ENCODE data around the gene CCDC88C.
A peak's percentile ranks its signal among the peaks of the same experiment; 100 is the strongest.

CCDC88C gene

GRCh38 chr14:91360490-91361232, 57.0 kb downstream of the CCDC88C start:
- H3K4me2 ChIP-seq (ENCODE audit: low read length): peak overlapping the region; percentile 73
- H3K9ac ChIP-seq (ENCODE audit: low read length): peak overlapping the region; percentile 21; the same call in 1 of the 2 replicates
- no peaks in the 10 kb centered on the region for H3K9me3 ChIP-seq (ENCODE audit: insufficient read depth, low read length)
- TF ChIP-seq, protein P1, sequence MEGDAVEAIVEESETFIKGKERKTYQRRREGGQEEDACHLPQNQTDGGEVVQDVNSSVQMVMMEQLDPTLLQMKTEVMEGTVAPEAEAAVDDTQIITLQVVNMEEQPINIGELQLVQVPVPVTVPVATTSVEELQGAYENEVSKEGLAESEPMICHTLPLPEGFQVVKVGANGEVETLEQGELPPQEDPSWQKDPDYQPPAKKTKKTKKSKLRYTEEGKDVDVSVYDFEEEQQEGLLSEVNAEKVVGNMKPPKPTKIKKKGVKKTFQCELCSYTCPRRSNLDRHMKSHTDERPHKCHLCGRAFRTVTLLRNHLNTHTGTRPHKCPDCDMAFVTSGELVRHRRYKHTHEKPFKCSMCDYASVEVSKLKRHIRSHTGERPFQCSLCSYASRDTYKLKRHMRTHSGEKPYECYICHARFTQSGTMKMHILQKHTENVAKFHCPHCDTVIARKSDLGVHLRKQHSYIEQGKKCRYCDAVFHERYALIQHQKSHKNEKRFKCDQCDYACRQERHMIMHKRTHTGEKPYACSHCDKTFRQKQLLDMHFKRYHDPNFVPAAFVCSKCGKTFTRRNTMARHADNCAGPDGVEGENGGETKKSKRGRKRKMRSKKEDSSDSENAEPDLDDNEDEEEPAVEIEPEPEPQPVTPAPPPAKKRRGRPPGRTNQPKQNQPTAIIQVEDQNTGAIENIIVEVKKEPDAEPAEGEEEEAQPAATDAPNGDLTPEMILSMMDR (IDR thresholded peaks at IDR 0.05; ENCODE audit: low read depth, low read length): no peak
- no peak for TF ChIP-seq EZH2phosphoT487 (IDR thresholded peaks at IDR 0.05; ENCODE audit: low read depth)
- peaks cover 79% of the 10 kb centered on the region for H3K4me1 ChIP-seq (ENCODE audit: low read length)
- peaks cover 57% of the 10 kb centered on the region for H4K20me1 ChIP-seq (ENCODE audit: insufficient read depth, low read length)
- peaks cover 26% of the 10 kb centered on the region for H3K36me3 ChIP-seq (replicated peaks; ENCODE audit: low read depth, low read length)
- H3K27me3 ChIP-seq (ENCODE audit: low read depth, low read length): no peaks in the 10 kb centered on the region
- no peak overlapping the region for H3K27ac ChIP-seq (ENCODE audit: low read length)
- 0 out of 2 replicates have a peak overlapping the region, but pooled peaks have one; percentile 35 for H3K4me3 ChIP-seq (ENCODE audit: low read length)
- H2AFZ ChIP-seq (ENCODE audit: low read depth, low read length): no peak overlapping the region
- peaks cover 66% of the 10 kb centered on the region for H3K79me2 ChIP-seq (ENCODE audit: low read length)

GRCh38 chr14:91358654-91359220, 58.9 kb downstream of the CCDC88C start:
- Histone ChIP-seq H3K9ac (ENCODE audit: low read length) (no peak overlapping the region), H3K27me3 (ENCODE audit: low read depth, low read length) (no peaks in the 10 kb centered on the region; the same call in 1 of the 2 replicates), H3K4me2 (ENCODE audit: low read length) (no peak overlapping the region), H3K4me3 (ENCODE audit: low read length) (no peak overlapping the region), H3K27ac (ENCODE audit: low read length) (no peak overlapping the region), H4K20me1 (ENCODE audit: insufficient read depth, low read length) (peaks cover 69% of the 10 kb centered on the region), H3K36me3 (replicated peaks; ENCODE audit: low read depth, low read length) (peaks cover 35% of the 10 kb centered on the region), H3K4me1 (ENCODE audit: low read length) (peaks cover 81% of the 10 kb centered on the region), H2AFZ (ENCODE audit: low read depth, low read length) (no peak overlapping the region), H3K79me2 (ENCODE audit: low read length) (peaks cover 68% of the 10 kb centered on the region), H3K9me3 (ENCODE audit: insufficient read depth, low read length) (no peaks in the 10 kb centered on the region)
- TF ChIP-seq, protein P1 (IDR thresholded peaks at IDR 0.05; ENCODE audit: low read depth, low read length): no peak
- no peak for TF ChIP-seq EZH2phosphoT487 (IDR thresholded peaks at IDR 0.05; ENCODE audit: low read depth)

DNA sequence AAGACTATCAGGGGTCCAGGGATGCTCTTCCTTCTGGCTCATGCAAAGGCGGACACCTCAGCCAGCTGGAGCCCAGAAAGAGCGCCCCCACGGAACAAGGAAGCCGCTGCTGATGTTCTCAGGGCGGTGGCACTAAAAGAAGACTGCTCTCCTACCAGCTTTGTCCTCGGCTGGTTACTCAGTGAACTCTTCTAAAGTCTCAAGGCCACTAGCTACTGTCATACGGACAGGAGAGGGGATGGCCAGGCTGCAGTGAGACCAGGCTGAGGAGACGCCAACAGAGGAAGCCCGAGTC, 59.6 kb downstream of the CCDC88C start:
- H3K9ac ChIP-seq (ENCODE audit: low read length): no peak overlapping the region
- no peak overlapping the region for H3K4me3 ChIP-seq (ENCODE audit: low read length)
- H3K4me1 ChIP-seq (ENCODE audit: low read length): peaks cover 81% of the 10 kb centered on the region
- no peak overlapping the region for H2AFZ ChIP-seq (ENCODE audit: low read depth, low read length)
- no peak overlapping the region for H3K27ac ChIP-seq (ENCODE audit: low read length)
- no peaks in the 10 kb centered on the region; the same call in 1 of the 2 replicates for H3K27me3 ChIP-seq (ENCODE audit: low read depth, low read length)
- TF ChIP-seq, protein P1 (IDR thresholded peaks at IDR 0.05; ENCODE audit: low read depth, low read length): peak; percentile 27
- no peak for TF ChIP-seq EZH2phosphoT487 (IDR thresholded peaks at IDR 0.05; ENCODE audit: low read depth)
- peaks cover 41% of the 10 kb centered on the region for H3K36me3 ChIP-seq (replicated peaks; ENCODE audit: low read depth, low read length)
- no peaks in the 10 kb centered on the region for H3K9me3 ChIP-seq (ENCODE audit: insufficient read depth, low read length)
- H3K79me2 ChIP-seq (ENCODE audit: low read length): peaks cover 69% of the 10 kb centered on the region
- 0 out of 2 replicates have a peak overlapping the region, but pooled peaks have one; percentile 1 for H3K4me2 ChIP-seq (ENCODE audit: low read length)
- H4K20me1 ChIP-seq (ENCODE audit: insufficient read depth, low read length): peaks cover 77% of the 10 kb centered on the region

- Histone ChIP-seq H3K9me3 (ENCODE audit: insufficient read depth, low read length) (no peaks in the 10 kb centered on the region), H2AFZ (ENCODE audit: low read depth, low read length) (no peak overlapping the region), H4K20me1 (ENCODE audit: insufficient read depth, low read length) (peaks cover 81% of the 10 kb centered on the region), H3K9ac (ENCODE audit: low read length) (no peak overlapping the region), H3K36me3 (replicated peaks; ENCODE audit: low read depth, low read length) (peaks cover 45% of the 10 kb centered on the region), H3K4me1 (ENCODE audit: low read length) (peaks cover 81% of the 10 kb centered on the region), H3K27me3 (ENCODE audit: low read depth, low read length) (no peaks in the 10 kb centered on the region; the same call in 1 of the 2 replicates), H3K4me3 (ENCODE audit: low read length) (no peak overlapping the region), H3K4me2 (ENCODE audit: low read length) (0 out of 2 replicates have a peak overlapping the region, but pooled peaks have one; percentile 1), H3K27ac (ENCODE audit: low read length) (no peak overlapping the region), H3K79me2 (ENCODE audit: low read length) (peaks cover 69% of the 10 kb centered on the region)
- TF ChIP-seq, protein P1 (IDR thresholded peaks at IDR 0.05; ENCODE audit: low read depth, low read length): no peak
- no peak for TF ChIP-seq EZH2phosphoT487 (IDR thresholded peaks at IDR 0.05; ENCODE audit: low read depth)
Observed at GRCh38 chr14:91357272-91358024, 60.2 kb downstream of the CCDC88C start.

Data from OCI-LY3 (cell line).